ENCODE results near the gene GGT6.

The GGT6 gene

GRCh38 chr17:4539576-4540223 is 20.7 kb downstream of the GGT6 start:
- TF ChIP-seq, protein P1, sequence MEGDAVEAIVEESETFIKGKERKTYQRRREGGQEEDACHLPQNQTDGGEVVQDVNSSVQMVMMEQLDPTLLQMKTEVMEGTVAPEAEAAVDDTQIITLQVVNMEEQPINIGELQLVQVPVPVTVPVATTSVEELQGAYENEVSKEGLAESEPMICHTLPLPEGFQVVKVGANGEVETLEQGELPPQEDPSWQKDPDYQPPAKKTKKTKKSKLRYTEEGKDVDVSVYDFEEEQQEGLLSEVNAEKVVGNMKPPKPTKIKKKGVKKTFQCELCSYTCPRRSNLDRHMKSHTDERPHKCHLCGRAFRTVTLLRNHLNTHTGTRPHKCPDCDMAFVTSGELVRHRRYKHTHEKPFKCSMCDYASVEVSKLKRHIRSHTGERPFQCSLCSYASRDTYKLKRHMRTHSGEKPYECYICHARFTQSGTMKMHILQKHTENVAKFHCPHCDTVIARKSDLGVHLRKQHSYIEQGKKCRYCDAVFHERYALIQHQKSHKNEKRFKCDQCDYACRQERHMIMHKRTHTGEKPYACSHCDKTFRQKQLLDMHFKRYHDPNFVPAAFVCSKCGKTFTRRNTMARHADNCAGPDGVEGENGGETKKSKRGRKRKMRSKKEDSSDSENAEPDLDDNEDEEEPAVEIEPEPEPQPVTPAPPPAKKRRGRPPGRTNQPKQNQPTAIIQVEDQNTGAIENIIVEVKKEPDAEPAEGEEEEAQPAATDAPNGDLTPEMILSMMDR (IDR thresholded peaks at IDR 0.05): no peak

GRCh38 chr17:4539025-4539424 is 21.4 kb downstream of the GGT6 start:
- TF ChIP-seq, protein P1 (IDR thresholded peaks at IDR 0.05): no peak

GRCh38 chr17:4538236-4539002 is 22.0 kb downstream of the GGT6 start:
- TF ChIP-seq, protein P1 (IDR thresholded peaks at IDR 0.05): no peak

- TF ChIP-seq, protein P1 (IDR thresholded peaks at IDR 0.05): no peak
Observed at GRCh38 chr17:4537451-4538235, 22.7 kb downstream of the GGT6 start.

DNA sequence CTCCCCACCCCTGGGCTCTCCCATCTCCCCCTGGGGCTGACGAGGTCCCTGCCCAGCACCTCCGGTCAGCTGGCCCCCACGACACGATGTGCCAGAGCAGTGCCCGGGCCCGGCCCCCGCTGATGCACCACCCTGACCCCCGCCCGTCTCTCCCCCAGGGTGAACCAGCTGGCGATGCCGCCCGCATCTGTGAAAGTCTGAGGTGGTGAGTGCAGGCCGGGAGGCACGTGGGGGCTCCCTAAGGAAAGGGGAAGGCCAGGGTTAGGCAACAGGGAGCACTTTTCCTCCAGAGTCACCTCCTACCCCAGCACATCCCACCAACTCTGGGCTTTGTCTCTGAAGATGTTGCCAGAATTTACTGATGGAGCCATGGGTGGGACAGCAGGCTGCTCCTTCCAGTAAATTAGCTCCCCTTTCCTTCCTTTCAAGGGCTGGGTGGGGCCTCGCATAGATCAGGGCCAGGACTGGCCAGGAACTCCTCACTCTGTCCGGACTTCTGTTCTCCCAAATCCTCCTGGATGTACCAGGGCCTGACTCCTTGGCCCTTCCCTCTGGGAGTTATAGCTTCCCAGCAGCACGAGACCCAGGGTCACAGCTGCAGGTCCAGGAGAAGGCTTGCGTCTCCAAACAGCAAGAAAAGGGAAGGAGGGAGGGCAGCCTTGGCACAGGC is 23.5 kb downstream of the GGT6 start:
- TF ChIP-seq, protein P1 (IDR thresholded peaks at IDR 0.05): no peak

GRCh38 chr17:4536259-4536741 is 24.1 kb downstream of the GGT6 start:
- TF ChIP-seq, protein P1 (IDR thresholded peaks at IDR 0.05): no peak

DNA sequence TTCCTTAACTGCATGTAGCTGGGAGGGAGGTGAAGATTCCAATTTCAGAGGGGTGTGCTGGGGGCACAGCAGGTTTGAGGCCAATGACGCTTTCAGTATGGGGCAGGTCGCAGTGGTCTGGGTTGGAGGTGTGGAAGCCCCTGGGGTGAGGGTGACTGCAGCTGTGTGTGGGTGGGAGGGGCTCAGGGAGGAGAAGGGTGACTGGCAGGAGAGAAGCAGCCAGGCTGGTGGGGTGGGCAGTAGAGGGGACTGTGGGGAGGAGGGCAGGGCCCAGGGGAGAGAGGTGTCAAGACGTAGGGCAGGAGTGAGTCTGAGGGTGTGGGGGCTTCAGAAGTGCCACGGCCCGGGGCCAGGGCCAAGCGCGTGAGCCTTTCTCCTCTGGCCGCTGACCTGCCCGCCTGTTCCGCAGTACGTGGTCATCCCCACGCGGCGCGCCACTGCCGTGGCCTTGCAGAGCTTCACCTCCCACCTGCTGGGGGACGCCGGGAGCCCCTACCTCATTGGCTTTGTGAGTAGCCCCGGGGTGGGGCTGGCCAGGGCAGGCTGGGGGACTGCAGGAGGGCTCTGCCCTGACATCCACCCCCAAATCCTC is 24.6 kb downstream of the GGT6 start:
- TF ChIP-seq, protein P1 (IDR thresholded peaks at IDR 0.05): no peak
